Activated B cell treated with CpG ODN at 0.5 μM for 24 hours (primary cell): Measurements from ENCODE around the gene SH3D21. TPM values are rescaled to one million over a fixed set of nuclear protein-coding genes. Genes with fewer than 3 reads are reported as not detected.

Experiments used
- ATAC-seq: fragments of 200-7000 bp; cut with Tn5 transposase; one replicate; pipeline ENCODE4 v1.10.0; 2021; ENCODE audit warnings: low read depth, mild to moderate bottlenecking, moderate library complexity
- CTCF ChIA-PET: fragments of 350-600 bp; sonication (Branson Sonifier 250); formaldehyde crosslinking; loops from one replicate; lab custom pipeline; 2021; ENCODE audit warnings: antibody characterized with exemption; lab: Charles Lee
- POLR2A ChIA-PET: fragments of 350-600 bp; sonication (Branson Sonifier 250); formaldehyde crosslinking; loops from one replicate; lab custom pipeline; 2021; ENCODE audit warnings: antibody characterized with exemption; lab: Charles Lee
- DNase-seq: peaks from one replicate; pipeline ENCODE4 v3.0.0; 2022
- H3K27ac Mint-ChIP-seq: one replicate; pipeline ENCODE4 v1.8.0; 2020; ENCODE audit warnings: mixed read lengths
- H3K27me3 Mint-ChIP-seq: one replicate; pipeline ENCODE4 v1.8.0; 2021; ENCODE audit warnings: mixed read lengths
- H3K36me3 Mint-ChIP-seq: one replicate; pipeline ENCODE4 v1.8.0; 2021; ENCODE audit warnings: low read depth, mixed read lengths
- H3K4me1 Mint-ChIP-seq: one replicate; pipeline ENCODE4 v1.8.0; 2021; ENCODE audit warnings: mixed read lengths
- H3K4me3 Mint-ChIP-seq: one replicate; pipeline ENCODE4 v1.8.0; 2020; ENCODE audit warnings: mild to moderate bottlenecking, mixed read lengths
- H3K9me3 Mint-ChIP-seq: one replicate; pipeline ENCODE4 v1.8.0; 2020; ENCODE audit warnings: mixed read lengths
- intact Hi-C: fragments of 100-400 bp; cut with micrococcal nuclease; formaldehyde crosslinking; loops from one replicate; pipeline ENCODE4 v1.15.1; 2024
- total RNA-seq: library from RNA; stranded (reverse); gene quantifications from 2 replicates; pipeline ENCODE4 v1.2.3, GENCODE V29; 2022
- TF ChIP-seq, protein P1 (sequence below): fragments of 200-600 bp; IDR thresholded peaks from one replicate; pipeline ENCODE4 v1.8.0; 2022; ENCODE audit warnings: antibody characterized with exemption, mild to moderate bottlenecking

SH3D21 gene
- total RNA-seq, 1 donor from 2014 or later = 11.5 TPM

DNA sequence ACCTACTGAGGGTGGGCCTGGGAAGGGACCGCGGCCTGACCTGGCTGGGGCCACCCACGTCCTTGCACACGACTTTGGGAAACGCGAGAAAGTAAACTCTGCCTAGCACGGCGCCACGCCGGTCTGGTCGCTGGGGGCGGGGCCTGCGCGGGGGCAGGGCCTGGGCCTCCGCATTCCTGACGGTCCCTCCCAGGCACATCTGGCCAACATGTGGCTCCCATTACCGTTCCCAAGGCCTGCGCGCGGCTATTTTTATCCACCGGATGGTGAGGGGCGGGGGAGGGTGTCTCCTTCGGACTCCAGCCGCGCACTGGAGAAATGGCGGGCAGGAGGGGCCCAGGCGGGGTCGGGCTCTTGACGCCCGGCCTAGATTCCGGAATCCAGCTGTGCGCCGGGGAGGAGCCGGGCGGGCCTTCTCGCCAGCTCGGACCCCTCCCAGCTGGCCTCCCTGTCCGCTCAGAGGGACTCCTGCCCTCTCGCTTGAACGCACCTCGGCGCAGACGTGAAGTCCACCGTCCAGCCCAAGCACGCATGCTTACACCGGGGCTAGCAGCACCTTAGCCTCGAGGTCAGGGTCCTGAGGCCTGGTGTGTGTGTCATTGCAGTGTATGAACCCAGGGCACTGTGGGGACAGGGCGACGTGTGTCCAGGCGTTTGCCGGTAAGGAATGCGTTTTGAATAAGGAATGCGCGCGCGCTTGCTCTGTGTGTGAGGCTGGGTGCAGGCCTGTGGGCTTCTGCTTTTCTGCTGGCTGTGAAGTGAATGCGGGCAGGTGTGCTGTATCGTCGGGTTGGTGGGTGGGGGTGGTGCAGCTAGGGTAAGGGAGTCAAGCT lies 15.2 kb downstream of the SH3D21 start:
- TF ChIP-seq, protein P1, sequence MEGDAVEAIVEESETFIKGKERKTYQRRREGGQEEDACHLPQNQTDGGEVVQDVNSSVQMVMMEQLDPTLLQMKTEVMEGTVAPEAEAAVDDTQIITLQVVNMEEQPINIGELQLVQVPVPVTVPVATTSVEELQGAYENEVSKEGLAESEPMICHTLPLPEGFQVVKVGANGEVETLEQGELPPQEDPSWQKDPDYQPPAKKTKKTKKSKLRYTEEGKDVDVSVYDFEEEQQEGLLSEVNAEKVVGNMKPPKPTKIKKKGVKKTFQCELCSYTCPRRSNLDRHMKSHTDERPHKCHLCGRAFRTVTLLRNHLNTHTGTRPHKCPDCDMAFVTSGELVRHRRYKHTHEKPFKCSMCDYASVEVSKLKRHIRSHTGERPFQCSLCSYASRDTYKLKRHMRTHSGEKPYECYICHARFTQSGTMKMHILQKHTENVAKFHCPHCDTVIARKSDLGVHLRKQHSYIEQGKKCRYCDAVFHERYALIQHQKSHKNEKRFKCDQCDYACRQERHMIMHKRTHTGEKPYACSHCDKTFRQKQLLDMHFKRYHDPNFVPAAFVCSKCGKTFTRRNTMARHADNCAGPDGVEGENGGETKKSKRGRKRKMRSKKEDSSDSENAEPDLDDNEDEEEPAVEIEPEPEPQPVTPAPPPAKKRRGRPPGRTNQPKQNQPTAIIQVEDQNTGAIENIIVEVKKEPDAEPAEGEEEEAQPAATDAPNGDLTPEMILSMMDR = no peak
- H3K27ac Mint-ChIP-seq = no peak overlapping the region
- peak; percentile 40 for ATAC-seq
- POLR2A ChIA-PET = interaction anchor here (0.6 to 2.9 kb wide), 4 partner anchors 11 to 21 kb away, joined by 3 to 10 read pairs (median 3); partner anchors contain the start of gene SH3D21
- peaks cover 32% of the 10 kb centered on the region for H3K4me1 Mint-ChIP-seq
- no peaks in the 10 kb centered on the region for H3K9me3 Mint-ChIP-seq
- CTCF ChIA-PET = interaction anchor here (0.6 to 0.9 kb wide), 2 partner anchors 15 to 1535 kb away, joined by 3 read pairs; partner anchors contain the start of gene SH3D21
- intact Hi-C loops = no loop called here
- H3K36me3 Mint-ChIP-seq = no peaks in the 10 kb centered on the region
- DNase-seq = no peak
- H3K27me3 Mint-ChIP-seq = peaks cover 3% of the 10 kb centered on the region
- peak overlapping the region; percentile 73 for H3K4me3 Mint-ChIP-seq

DNA sequence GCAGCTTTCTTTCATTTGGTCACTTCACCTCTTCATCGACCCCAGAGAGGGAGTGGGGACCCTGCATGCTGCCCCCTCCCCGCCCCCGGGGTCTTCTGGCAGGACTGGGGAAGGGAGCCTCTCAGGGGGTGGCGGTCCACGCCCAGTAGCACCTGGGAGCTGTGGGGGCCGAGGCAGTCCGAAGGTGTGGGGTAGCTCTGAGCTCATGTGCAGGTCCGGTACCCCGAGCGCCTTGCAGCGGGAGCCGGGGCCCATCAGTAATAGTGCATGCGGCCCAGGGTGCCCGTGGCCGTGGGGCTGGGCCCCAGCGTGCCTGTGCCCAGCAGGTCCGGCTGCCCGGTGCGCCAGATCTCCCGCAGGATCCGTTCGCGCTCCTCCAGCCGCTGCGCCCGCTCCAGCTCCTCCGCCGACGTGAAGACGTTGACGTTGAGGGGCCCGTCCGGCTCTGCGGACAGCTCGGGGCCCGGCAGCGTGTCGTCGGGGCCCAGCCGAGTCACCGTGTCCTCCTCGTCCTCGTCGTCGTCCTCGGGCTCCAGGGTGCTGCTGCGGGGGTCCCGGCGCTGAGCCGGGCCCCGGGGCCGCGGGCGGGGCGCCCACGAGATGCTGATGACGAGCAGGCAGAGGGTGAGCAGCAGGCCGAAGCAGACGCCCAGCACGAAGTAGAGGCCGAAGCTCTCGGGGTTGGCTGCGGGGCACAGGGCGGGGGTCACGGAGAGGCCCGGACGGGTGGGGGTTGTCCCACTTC lies 16.0 kb downstream of the SH3D21 start:
- Mint-ChIP-seq H3K27ac (no peak overlapping the region), H3K4me1 (peaks cover 32% of the 10 kb centered on the region)
- CTCF ChIA-PET = interaction anchor here (0.6 kb wide), 1 partner anchor 1534 kb away, joined by 3 read pairs; no protein-coding TSS in a partner anchor

GRCh38 chr1:36322786-36323635 lies 16.8 kb downstream of the SH3D21 start:
- POLR2A ChIA-PET = interaction anchor here (0.7 to 2.9 kb wide), 7 partner anchors 9 to 127 kb away, joined by 4 to 10 read pairs (median 5); partner anchors contain the start of genes OSCP1 and SH3D21
- ATAC-seq (peak; percentile 41), DNase-seq (peak; percentile 40)
- no peaks in the 10 kb centered on the region for H3K9me3 Mint-ChIP-seq
- peaks cover 32% of the 10 kb centered on the region for H3K4me1 Mint-ChIP-seq
- H3K36me3 Mint-ChIP-seq = no peaks in the 10 kb centered on the region
- H3K27ac Mint-ChIP-seq = no peak overlapping the region
- CTCF ChIA-PET = interaction anchor here (0.6 to 1.5 kb wide), 2 partner anchors 46 to 386 kb away, joined by 3 read pairs; no protein-coding TSS in a partner anchor
- H3K27me3 Mint-ChIP-seq = peaks cover 18% of the 10 kb centered on the region
- peak overlapping the region; percentile 73 for H3K4me3 Mint-ChIP-seq
- intact Hi-C loops = no loop called here
- TF ChIP-seq, protein P1 = no peak

More for the DNA sequence above, 16.0 kb downstream of the SH3D21 start:
- ATAC-seq = no peak
- TF ChIP-seq, protein P1 = no peak
- Mint-ChIP-seq H3K4me3 (peak overlapping the region; percentile 73), H3K36me3 (no peaks in the 10 kb centered on the region), H3K9me3 (no peaks in the 10 kb centered on the region), H3K27me3 (peaks cover 12% of the 10 kb centered on the region)
- no peak for DNase-seq
- POLR2A ChIA-PET = interaction anchor here (1.0 to 2.9 kb wide), 6 partner anchors 9 to 128 kb away, joined by 3 to 10 read pairs (median 4); partner anchors contain the start of genes OSCP1 and SH3D21
- intact Hi-C loops = no loop called here

DNA sequence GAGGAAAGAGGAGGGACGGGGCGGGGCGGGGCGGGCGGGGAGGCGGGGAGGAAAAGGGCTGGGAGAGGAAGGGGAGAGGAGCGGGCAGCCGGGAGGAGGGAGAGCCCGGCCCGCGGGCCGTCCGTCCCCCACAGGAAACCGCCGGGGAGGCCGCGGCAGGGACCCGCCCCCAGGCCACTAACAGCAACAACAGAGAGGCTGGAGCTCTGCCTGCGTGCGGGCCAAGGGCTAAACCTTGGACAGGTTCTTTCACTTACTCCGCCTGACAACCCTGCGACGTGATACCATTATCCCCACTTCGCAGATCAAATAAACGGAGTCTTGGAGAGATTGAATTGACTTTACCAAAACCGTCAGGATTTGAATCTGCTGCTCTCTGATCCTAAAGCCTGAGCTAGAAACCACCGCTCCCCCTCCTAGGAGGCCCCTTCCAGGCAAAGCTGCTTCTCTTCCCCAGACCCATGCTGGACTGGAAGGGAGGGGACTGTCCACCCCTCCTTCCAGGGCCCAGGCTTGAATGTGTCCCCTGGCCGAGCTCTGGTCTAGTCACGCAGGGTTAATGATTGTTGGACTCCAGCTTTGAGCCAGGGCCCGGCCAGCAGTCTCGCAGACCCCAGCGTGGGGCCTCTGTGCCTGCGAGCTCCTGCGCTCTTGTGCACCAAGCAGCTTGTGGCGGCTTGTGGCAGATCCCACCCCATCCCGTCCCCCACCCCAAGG lies 17.6 kb downstream of the SH3D21 start, which contains the start of gene EVA1B:
Gene EVA1B (minus strand): TSS at position 10 of the 717 bp plus-strand sequence. CDS start 608 bp downstream, outside the sequence.
- CTCF ChIA-PET = interaction anchor here (0.6 to 1.5 kb wide), 3 partner anchors 23 to 386 kb away, joined by 3 read pairs; no protein-coding TSS in a partner anchor
- peak; percentile 26 for ATAC-seq
- POLR2A ChIA-PET = interaction anchor here (0.7 to 2.9 kb wide), 7 partner anchors 10 to 1240 kb away, joined by 4 to 10 read pairs (median 5); partner anchors contain the start of genes OSCP1 and SH3D21
- H3K9me3 Mint-ChIP-seq = no peaks in the 10 kb centered on the region
- no peak for DNase-seq
- TF ChIP-seq, protein P1 = no peak
- peaks cover 32% of the 10 kb centered on the region for H3K4me1 Mint-ChIP-seq
- no peaks in the 10 kb centered on the region for H3K36me3 Mint-ChIP-seq
- intact Hi-C loops = no loop called here
- no peak within 1 kb of the TSS for H3K27ac Mint-ChIP-seq
- peak within 1 kb of the TSS; percentile 76 for H3K4me3 Mint-ChIP-seq
- H3K27me3 Mint-ChIP-seq = peaks cover 18% of the 10 kb centered on the region
